Panc1 (cell line): Measurements from ENCODE around the gene HLTF.

ENCODE experiments used
- CTCF ChIP-seq: fragments of 450-650 bp; IDR thresholded peaks from 2 replicates; pipeline ENCODE4 v1.5.1; 2017; ENCODE audit warnings: mild to moderate bottlenecking
- POLR2AphosphoS5 ChIP-seq: IDR thresholded peaks from 2 replicates; pipeline ENCODE4 v1.6.1; 2012; ENCODE audit warnings: mild to moderate bottlenecking, low read depth, low read length, moderate library complexity
- REST ChIP-seq, 2 experiments: IDR thresholded peaks; 2 replicates each; pipeline ENCODE4 v1.6.1; 2011 to 2012; ENCODE audit warnings: low read depth in 2 of 2, control low read depth in 1 of 2, low read length in 1 of 2, mild to moderate bottlenecking in 1 of 2, moderate library complexity in 1 of 2; ENCODE audit not compliant: insufficient read depth in 1 of 2
- SIN3A ChIP-seq: IDR thresholded peaks from 2 replicates; pipeline ENCODE4 v1.6.1; 2012; ENCODE audit warnings: low read depth, mild to moderate bottlenecking, low read length, moderate library complexity, borderline replicate concordance; ENCODE audit not compliant: insufficient read depth
- TCF7L2 ChIP-seq: IDR thresholded peaks from 2 replicates; pipeline ENCODE4 v1.6.1; 2011; ENCODE audit warnings: mild to moderate bottlenecking, low read depth, low read length, inconsistent platforms

GRCh38 chr3:149016669-149017541, 69.4 kb downstream of the HLTF start:
- TF ChIP-seq POLR2AphosphoS5 (no peak), CTCF (no peak), TCF7L2 (no peak), REST (IDR thresholded peaks at IDR 0.05; ENCODE audit: insufficient read depth in 1 of 2, low read depth in 2 of 2, low read length in 1 of 2) (no peak), SIN3A (no peak)
